ENCODE results near the gene EFCAB5. TPM values are rescaled to one million over a fixed set of nuclear protein-coding genes. Genes with fewer than 3 reads are reported as not detected.

EFCAB5 gene
- total RNA-seq, 5 donors from 2014 or later (not counting 1 experiment from before 2014, with no cell fraction given), result 0.63 to 1.2 (median 1.0) TPM

DNA sequence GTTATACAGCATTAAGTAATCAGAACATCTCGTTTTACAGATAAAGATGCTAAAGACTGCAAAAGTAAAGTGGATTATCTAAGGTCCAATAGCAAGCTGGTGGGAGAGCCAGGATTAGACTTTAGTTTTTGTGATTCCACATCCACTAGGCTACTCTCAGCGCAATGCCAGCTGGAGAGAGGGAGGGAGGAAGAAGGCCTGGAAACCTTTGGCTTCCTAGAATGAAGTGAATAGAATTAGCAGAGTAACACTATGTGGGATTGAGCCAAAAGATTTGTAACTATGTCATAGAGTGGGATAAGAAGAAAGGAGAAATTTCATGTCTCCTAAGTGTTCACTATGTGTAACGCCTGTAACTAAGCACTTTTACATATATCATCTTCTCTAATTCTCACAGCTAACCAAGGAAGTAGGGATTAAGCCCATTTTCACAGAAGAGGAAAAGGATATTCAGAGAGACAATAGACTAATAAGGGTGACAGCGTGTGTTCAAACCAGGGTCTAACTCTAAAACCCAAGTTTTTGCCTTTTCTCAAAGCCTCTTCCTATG lies 149.8 kb downstream of the EFCAB5 start:
- CTCF ChIA-PET, result interaction anchor here (0.6 to 3.6 kb wide), 4 partner anchors 13 to 1264 kb away, joined by 3 to 28 read pairs (median 6); no protein-coding TSS in a partner anchor
- peaks cover 7 to 25% of the 10 kb centered on the region in 2 donors for H3K27me3 Mint-ChIP-seq
- WGBS (ENCODE audit: insufficient coverage), result no CpG with 5 or more reads among the region's 4 CpGs

DNA sequence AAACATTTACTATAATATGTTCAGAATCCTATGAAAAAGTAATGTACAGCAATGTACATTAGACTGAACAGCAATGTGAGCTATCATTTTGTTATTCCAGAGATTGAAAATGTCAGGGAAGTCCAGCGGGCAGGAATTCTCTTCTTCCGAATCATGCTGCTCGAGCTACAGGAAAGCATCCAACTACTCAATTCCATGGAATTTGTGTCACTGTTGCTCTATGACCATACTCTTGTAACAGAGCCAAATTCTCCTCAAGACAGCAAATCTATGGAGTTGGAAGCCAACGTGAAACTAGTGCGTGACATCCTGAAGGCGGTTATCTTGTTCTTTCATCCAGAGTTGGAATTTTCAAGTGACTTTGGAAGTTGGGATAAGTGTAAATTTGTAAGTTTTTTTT lies 150.3 kb downstream of the EFCAB5 start:
- Histone ChIP-seq H3K9me3 (no peaks in the 10 kb centered on the region), H3K4me1 (ENCODE audit: control insufficient read depth in 1 of 2, extremely low read depth in 1 of 2, insufficient read depth in 2 of 2, low read length in 2 of 2) (peaks cover 0 to 4% of the 10 kb centered on the region in 2 experiments), H3K4me3 (ENCODE audit: control insufficient read depth in 1 of 2, extremely low read depth in 1 of 2, low read length in 1 of 2) (no peak overlapping the region), H3K27me3 (replicated peaks in 1 of 2; ENCODE audit: control insufficient read depth in 2 of 2, extremely low read depth in 1 of 2, insufficient read depth in 2 of 2, low read length in 1 of 2) (peaks cover 0 to 9% of the 10 kb centered on the region in 2 experiments), H3K36me3 (ENCODE audit: control insufficient read depth in 2 of 2, extremely low read depth in 1 of 2, insufficient read depth in 1 of 2, low read length in 1 of 2) (no peaks in the 10 kb centered on the region), H3K27ac (ENCODE audit: low read length) (no peak overlapping the region)
- peaks cover 6 to 7% (median 7%) of the 10 kb centered on the region in 3 donors for H3K4me1 Mint-ChIP-seq
- H3K27ac Mint-ChIP-seq, result no peak overlapping the region
- POLR2A ChIA-PET, result no interaction called here
- no CpG with 5 or more reads among the region's 6 CpGs for whole genome bisulfite sequencing (ENCODE audit: insufficient coverage)
- H3K27me3 Mint-ChIP-seq, result peaks cover 7 to 25% of the 10 kb centered on the region in 2 donors
- no peaks in the 10 kb centered on the region for H3K9me3 Mint-ChIP-seq
- no peak for DNase-seq
- ATAC-seq (replicated peaks in 1 of 4), result no peak
- no peaks in the 10 kb centered on the region for H3K36me3 Mint-ChIP-seq
- no peak overlapping the region for H3K4me3 Mint-ChIP-seq
- CTCF ChIA-PET, result interaction anchor here (0.6 to 3.6 kb wide), 4 partner anchors 13 to 555 kb away, joined by 3 to 28 read pairs (median 6); no protein-coding TSS in a partner anchor

More for the DNA sequence above, 149.8 kb downstream of the EFCAB5 start:
- Histone ChIP-seq H3K27ac (ENCODE audit: low read length) (no peak overlapping the region), H3K27me3 (replicated peaks in 1 of 2; ENCODE audit: control insufficient read depth in 2 of 2, extremely low read depth in 1 of 2, insufficient read depth in 2 of 2, low read length in 1 of 2) (peaks cover 0 to 9% of the 10 kb centered on the region in 2 experiments), H3K4me1 (ENCODE audit: control insufficient read depth in 1 of 2, extremely low read depth in 1 of 2, insufficient read depth in 2 of 2, low read length in 2 of 2) (peaks cover 0 to 4% of the 10 kb centered on the region in 2 experiments), H3K4me3 (ENCODE audit: control insufficient read depth in 1 of 2, extremely low read depth in 1 of 2, low read length in 1 of 2) (no peak overlapping the region), H3K36me3 (ENCODE audit: control insufficient read depth in 2 of 2, extremely low read depth in 1 of 2, insufficient read depth in 1 of 2, low read length in 1 of 2) (no peaks in the 10 kb centered on the region), H3K9me3 (no peaks in the 10 kb centered on the region)
- Mint-ChIP-seq H3K4me1 (peaks cover 6 to 7% (median 7%) of the 10 kb centered on the region in 3 donors), H3K36me3 (no peaks in the 10 kb centered on the region), H3K9me3 (no peaks in the 10 kb centered on the region), H3K4me3 (no peak overlapping the region), H3K27ac (no peak overlapping the region)
- POLR2A ChIA-PET, result no interaction called here
- ATAC-seq (replicated peaks in 1 of 4) (no peak), DNase-seq (no peak)

DNA sequence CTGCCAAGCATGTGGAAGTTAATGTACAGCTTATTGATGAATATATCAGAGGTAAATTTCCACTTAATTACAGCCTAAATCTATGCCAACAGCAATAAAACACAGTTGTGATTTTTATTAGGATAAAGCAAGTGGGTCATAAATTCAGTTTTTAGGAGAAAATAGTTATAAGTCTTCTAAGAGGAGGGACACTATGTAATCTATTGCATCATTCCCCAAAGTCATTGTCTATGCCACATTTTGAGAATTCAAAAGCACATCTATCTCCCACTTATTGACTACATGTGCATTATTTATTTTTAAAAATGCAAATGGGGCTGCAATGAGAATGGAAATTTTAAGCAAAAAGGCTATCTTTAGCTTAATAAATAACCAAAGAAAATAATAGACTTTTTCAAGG lies 151.5 kb downstream of the EFCAB5 start:
- ChIA-PET POLR2A (no interaction called here), CTCF (interaction anchor here (0.6 to 3.6 kb wide), 14 partner anchors 12 to 1558 kb away, joined by 3 to 28 read pairs (median 4); no protein-coding TSS in a partner anchor)
- peaks cover 7 to 22% of the 10 kb centered on the region in 2 donors for H3K27me3 Mint-ChIP-seq

DNA sequence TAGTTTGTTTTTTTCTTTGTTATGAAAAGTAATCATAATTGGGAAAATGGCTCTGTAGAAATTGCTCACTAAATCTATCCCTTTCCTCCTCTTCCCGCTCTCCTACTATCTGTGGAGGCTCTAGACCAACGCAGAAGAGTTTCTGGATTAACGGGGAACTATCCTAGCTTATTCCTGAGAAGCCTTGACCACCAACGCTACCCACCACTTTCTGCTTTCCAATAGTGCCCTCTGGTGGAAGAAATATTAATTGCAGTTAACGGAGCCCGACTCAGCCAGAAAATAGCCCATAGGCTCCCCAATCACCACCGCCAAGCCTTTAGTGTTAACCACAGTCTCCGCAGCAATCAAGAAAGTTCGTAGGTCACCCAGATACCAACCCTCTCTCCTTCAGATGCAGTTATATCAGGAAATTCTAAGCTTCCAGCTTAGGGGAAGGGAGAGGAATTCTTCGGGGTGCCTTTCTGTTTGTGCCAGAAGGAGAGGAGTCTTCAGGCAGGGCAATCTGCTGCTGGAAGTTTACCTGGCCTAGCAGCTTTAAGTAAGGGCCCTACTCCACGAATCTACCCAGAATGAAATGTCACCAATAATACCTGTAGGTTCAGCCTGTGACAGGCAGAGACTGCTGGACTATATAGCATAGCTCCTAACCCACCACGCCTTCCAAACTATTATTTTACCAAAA lies 152.2 kb downstream of the EFCAB5 start:
- ChIA-PET POLR2A (no interaction called here), CTCF (interaction anchor here (0.5 to 3.6 kb wide), 16 partner anchors 11 to 1558 kb away, joined by 3 to 28 read pairs (median 4); no protein-coding TSS in a partner anchor)
- Histone ChIP-seq H3K27me3 (replicated peaks in 1 of 2; ENCODE audit: control insufficient read depth in 2 of 2, extremely low read depth in 1 of 2, insufficient read depth in 2 of 2, low read length in 1 of 2) (peaks cover 0 to 13% of the 10 kb centered on the region in 2 experiments), H3K4me3 (ENCODE audit: control insufficient read depth in 1 of 2, extremely low read depth in 1 of 2, low read length in 1 of 2) (no peak overlapping the region), H3K9me3 (no peaks in the 10 kb centered on the region), H3K27ac (ENCODE audit: low read length) (no peak overlapping the region), H3K4me1 (ENCODE audit: control insufficient read depth in 1 of 2, extremely low read depth in 1 of 2, insufficient read depth in 2 of 2, low read length in 2 of 2) (peaks cover 0 to 4% of the 10 kb centered on the region in 2 experiments), H3K36me3 (ENCODE audit: control insufficient read depth in 2 of 2, extremely low read depth in 1 of 2, insufficient read depth in 1 of 2, low read length in 1 of 2) (no peaks in the 10 kb centered on the region)
- peak in 23 of 35 experiments; percentile 5 to 74 (median 18) for DNase-seq
- H3K4me1 Mint-ChIP-seq, result peaks cover 6 to 7% (median 7%) of the 10 kb centered on the region in 3 donors
- peak in 3 of 4 experiments; percentile 56 to 63 (median 62) for ATAC-seq (replicated peaks in 1 of 4)
- H3K4me3 Mint-ChIP-seq, result no peak overlapping the region
- H3K27ac Mint-ChIP-seq, result no peak overlapping the region
- no peaks in the 10 kb centered on the region for H3K9me3 Mint-ChIP-seq
- peaks cover 9 to 22% of the 10 kb centered on the region in 2 donors for H3K27me3 Mint-ChIP-seq
- 33% methylated on average over 3 of the region's 12 CpGs for WGBS (ENCODE audit: insufficient coverage)
- H3K36me3 Mint-ChIP-seq, result no peaks in the 10 kb centered on the region

More for the DNA sequence above, 151.5 kb downstream of the EFCAB5 start:
- no peak overlapping the region for H3K27ac Mint-ChIP-seq
- Histone ChIP-seq H3K27ac (ENCODE audit: low read length) (no peak overlapping the region), H3K4me3 (ENCODE audit: control insufficient read depth in 1 of 2, extremely low read depth in 1 of 2, low read length in 1 of 2) (no peak overlapping the region), H3K4me1 (ENCODE audit: control insufficient read depth in 1 of 2, extremely low read depth in 1 of 2, insufficient read depth in 2 of 2, low read length in 2 of 2) (peaks cover 0 to 4% of the 10 kb centered on the region in 2 experiments), H3K27me3 (replicated peaks in 1 of 2; ENCODE audit: control insufficient read depth in 2 of 2, extremely low read depth in 1 of 2, insufficient read depth in 2 of 2, low read length in 1 of 2) (peaks cover 0 to 9% of the 10 kb centered on the region in 2 experiments), H3K9me3 (no peaks in the 10 kb centered on the region), H3K36me3 (ENCODE audit: control insufficient read depth in 2 of 2, extremely low read depth in 1 of 2, insufficient read depth in 1 of 2, low read length in 1 of 2) (no peaks in the 10 kb centered on the region)
- DNase-seq (no peak), ATAC-seq (replicated peaks in 1 of 4) (no peak)
- H3K4me3 Mint-ChIP-seq, result no peak overlapping the region
- no peaks in the 10 kb centered on the region for H3K36me3 Mint-ChIP-seq
- H3K9me3 Mint-ChIP-seq, result no peaks in the 10 kb centered on the region
- H3K4me1 Mint-ChIP-seq, result peaks cover 6 to 7% (median 7%) of the 10 kb centered on the region in 3 donors

DNA sequence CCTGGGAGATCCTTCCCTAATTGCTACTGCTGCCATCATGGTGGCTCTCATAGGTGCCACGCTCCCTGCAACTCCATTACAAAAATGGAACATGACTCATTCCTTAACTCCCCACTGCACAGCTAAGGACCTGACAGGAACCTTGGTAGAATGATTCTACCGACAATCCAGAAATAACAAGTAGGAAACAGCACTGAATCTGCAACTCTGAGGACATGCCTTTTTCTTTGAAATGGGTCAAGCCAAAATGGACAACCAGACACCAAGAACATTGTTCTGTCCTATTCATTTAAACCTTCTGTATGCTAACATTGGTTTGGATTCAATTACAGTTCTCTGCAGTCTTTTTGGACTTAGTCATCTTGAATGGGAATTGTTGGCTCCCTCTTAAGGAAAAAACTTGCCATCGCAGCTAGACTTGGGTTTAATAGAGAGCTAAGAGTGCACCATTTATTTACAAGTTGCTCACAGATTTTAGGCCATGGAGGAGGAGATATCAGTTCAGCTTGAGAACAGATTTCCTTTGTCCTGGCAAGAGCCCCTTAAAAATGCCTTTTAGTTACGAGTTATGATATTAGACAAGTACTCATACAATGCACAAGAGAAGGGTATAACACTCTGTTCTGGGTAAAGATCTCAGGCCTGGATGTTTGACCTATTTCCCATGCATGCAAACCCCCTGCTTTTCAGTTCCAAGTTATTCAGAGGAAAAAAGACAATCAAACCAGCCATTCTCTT lies 154.2 kb downstream of the EFCAB5 start:
- ATAC-seq (replicated peaks in 1 of 4), result peak in 1 of 4 experiments; percentile 46
- Mint-ChIP-seq H3K27ac (no peak overlapping the region), H3K4me1 (peaks cover 6 to 7% (median 7%) of the 10 kb centered on the region in 3 donors), H3K4me3 (no peak overlapping the region), H3K36me3 (no peaks in the 10 kb centered on the region), H3K27me3 (peaks cover 12 to 18% of the 10 kb centered on the region in 2 donors), H3K9me3 (no peaks in the 10 kb centered on the region)
- H3K36me3 ChIP-seq (ENCODE audit: control insufficient read depth in 2 of 2, extremely low read depth in 1 of 2, insufficient read depth in 1 of 2, low read length in 1 of 2), result no peaks in the 10 kb centered on the region
- peaks cover 0 to 7% of the 10 kb centered on the region in 2 experiments for H3K27me3 ChIP-seq (replicated peaks in 1 of 2; ENCODE audit: control insufficient read depth in 2 of 2, extremely low read depth in 1 of 2, insufficient read depth in 2 of 2, low read length in 1 of 2)
- peak in 1 of 35 experiments; percentile 36 for DNase-seq
- no peak overlapping the region for H3K4me3 ChIP-seq (ENCODE audit: control insufficient read depth in 1 of 2, extremely low read depth in 1 of 2, low read length in 1 of 2)
- peaks cover 0 to 4% of the 10 kb centered on the region in 2 experiments for H3K4me1 ChIP-seq (ENCODE audit: control insufficient read depth in 1 of 2, extremely low read depth in 1 of 2, insufficient read depth in 2 of 2, low read length in 2 of 2)
- H3K9me3 ChIP-seq, result no peaks in the 10 kb centered on the region
- H3K27ac ChIP-seq (ENCODE audit: low read length), result no peak overlapping the region
- ChIA-PET CTCF (interaction anchor here (0.6 to 2.0 kb wide), 10 partner anchors 9 to 457 kb away, joined by 3 to 9 read pairs (median 4); no protein-coding TSS in a partner anchor), POLR2A (no interaction called here)
- whole genome bisulfite sequencing (ENCODE audit: insufficient coverage), result 83% methylated on average over 2 of the region's 4 CpGs
